Ascending aorta (tissue), 2 donors: ENCODE measurements around the gene LRRC61. TPM values are rescaled to one million over a fixed set of nuclear protein-coding genes. Genes with fewer than 3 reads are reported as not detected.

Experiments used
- DNase-seq, 2 donors: peaks; one replicate each; pipeline ENCODE4 v3.0.0-alpha.2; 2019; ENCODE audit warnings: low spot score in 2 of 2
- H3K27ac ChIP-seq, 2 donors: fragments of 200-600 bp; sonication (generic); one replicate each; pipeline ENCODE4 v1.5.1; 2016 to 2017; ENCODE audit warnings: mild to moderate bottlenecking in 1 of 2
- H3K27me3 ChIP-seq: fragments of 200-600 bp; sonication (generic); one replicate; pipeline ENCODE4 v1.5.1; 2017
- H3K36me3 ChIP-seq, 2 donors: fragments of 200-600 bp; sonication (generic); one replicate each; pipeline ENCODE4 v1.5.1; 2016
- H3K4me1 ChIP-seq, 2 donors: fragments of 200-600 bp; sonication (generic); one replicate each; pipeline ENCODE4 v1.5.1; 2016 to 2017; ENCODE audit warnings: mild to moderate bottlenecking in 1 of 2
- H3K4me3 ChIP-seq, 2 donors: fragments of 200-600 bp; sonication (generic); one replicate each; pipeline ENCODE4 v1.5.1; 2016 to 2017; ENCODE audit warnings: mild to moderate bottlenecking in 1 of 2
- H3K9me3 ChIP-seq, 2 donors: fragments of 200-600 bp; sonication (generic); one replicate each; pipeline ENCODE4 v1.5.1; 2016
- CTCF ChIP-seq, 3 experiments: fragments of 200-600 bp in 2 of 3; fragments of 450-650 bp in 1 of 3; sonication (generic) in 2 of 3; IDR thresholded peaks; one replicate each; pipeline ENCODE4 v1.5.1; 2016 to 2019; ENCODE audit warnings: antibody characterized with exemption in 3 of 3, mild to moderate bottlenecking in 1 of 3, moderate library complexity in 1 of 3
- intact Hi-C: fragments of 100-400 bp; cut with DNase I; formaldehyde crosslinking; loops from one replicate; pipeline ENCODE4 v1.15.1; 2023
- total RNA-seq: library from RNA; depleted of rRNA; stranded (reverse); fragments of >200 nt; gene quantifications from one replicate; pipeline ENCODE4 v1.1.0, GENCODE V29; 2016

LRRC61 gene
- total RNA-seq, 1 donor from 2014 or later: 14.7 TPM

- TF ChIP-seq CTCF (IDR thresholded peaks at IDR 0.05): no peak
- Histone ChIP-seq H3K4me1 (peaks cover 8 to 11% of the 10 kb centered on the region in 2 donors), H3K9me3 (no peaks in the 10 kb centered on the region), H3K36me3 (peaks cover 29 to 47% of the 10 kb centered on the region in 2 donors), H3K27ac (peak overlapping the region; percentile 90), H3K27me3 (no peaks in the 10 kb centered on the region), H3K4me3 (peak overlapping the region; percentile 96 to 97)
- DNase-seq: peak in 1 of 2 donors; percentile 53
- intact Hi-C loops: loop anchor here (1.0 to 10.0 kb wide), 6 partner anchors 9 to 1105 kb away; partner anchors contain the start of genes RARRES2, ZNF775 and ZNF783
Measured at GRCh38 chr7:150369748-150370501, 46.8 kb downstream of the LRRC61 start.

GRCh38 chr7:150370612-150371071 lies 47.5 kb downstream of the LRRC61 start:
- Histone ChIP-seq H3K27me3 (no peaks in the 10 kb centered on the region), H3K27ac (peak overlapping the region in 1 of 2 donors; percentile 90), H3K36me3 (peaks cover 29 to 47% of the 10 kb centered on the region in 2 donors), H3K4me3 (peak overlapping the region in 1 of 2 donors; percentile 97), H3K9me3 (no peaks in the 10 kb centered on the region), H3K4me1 (peaks cover 8 to 11% of the 10 kb centered on the region in 2 donors)
- intact Hi-C loops: loop anchor here (10.0 kb wide), 2 partner anchors 656 to 1106 kb away; partner anchors contain the start of gene ZNF783
- TF ChIP-seq CTCF (IDR thresholded peaks at IDR 0.05): no peak
- peak in 1 of 2 donors; percentile 54 for DNase-seq

- Histone ChIP-seq H3K4me3 (no peak overlapping the region), H3K9me3 (no peaks in the 10 kb centered on the region), H3K4me1 (peaks cover 8 to 11% of the 10 kb centered on the region in 2 donors), H3K27ac (peak overlapping the region in 1 of 2 donors; percentile 16), H3K27me3 (no peaks in the 10 kb centered on the region), H3K36me3 (peaks cover 29 to 47% of the 10 kb centered on the region in 2 donors)
- no peak for TF ChIP-seq CTCF (IDR thresholded peaks at IDR 0.05)
- intact Hi-C loops: loop anchor here (10.0 kb wide), 2 partner anchors 657 to 1107 kb away; partner anchors contain the start of gene ZNF783
- peak in 1 of 2 donors; percentile 63 for DNase-seq
Measured at GRCh38 chr7:150371131-150371995, 48.2 kb downstream of the LRRC61 start.

GRCh38 chr7:150371996-150372270 lies 48.8 kb downstream of the LRRC61 start:
- peak in 1 of 2 donors; percentile 58 for DNase-seq
- Histone ChIP-seq H3K4me1 (peaks cover 8 to 11% of the 10 kb centered on the region in 2 donors), H3K27ac (no peak overlapping the region), H3K4me3 (no peak overlapping the region), H3K36me3 (peaks cover 29 to 47% of the 10 kb centered on the region in 2 donors), H3K9me3 (no peaks in the 10 kb centered on the region), H3K27me3 (no peaks in the 10 kb centered on the region)
- intact Hi-C loops: loop anchor here (10.0 kb wide), 2 partner anchors 657 to 1107 kb away; partner anchors contain the start of gene ZNF783
- TF ChIP-seq CTCF (IDR thresholded peaks at IDR 0.05): no peak

- intact Hi-C loops: loop anchor here (10.0 kb wide), 2 partner anchors 658 to 1108 kb away; partner anchors contain the start of gene ZNF783
- peak in 1 of 2 donors; percentile 56 for DNase-seq
- no peaks in the 10 kb centered on the region for H3K9me3 ChIP-seq
- no peak overlapping the region for H3K27ac ChIP-seq
- peaks cover 8 to 11% of the 10 kb centered on the region in 2 donors for H3K4me1 ChIP-seq
- no peak for TF ChIP-seq CTCF (IDR thresholded peaks at IDR 0.05)
- no peaks in the 10 kb centered on the region for H3K27me3 ChIP-seq
- H3K4me3 ChIP-seq: no peak overlapping the region
- H3K36me3 ChIP-seq: peaks cover 29 to 47% of the 10 kb centered on the region in 2 donors
Measured at GRCh38 chr7:150372271-150373048, 49.3 kb downstream of the LRRC61 start.
